ENCODE results near the gene ABCA4.

The ABCA4 gene

GRCh38 chr1:94121411-94121821 is 468 bp upstream of the ABCA4 start:
- no peak for DNase-seq

DNA sequence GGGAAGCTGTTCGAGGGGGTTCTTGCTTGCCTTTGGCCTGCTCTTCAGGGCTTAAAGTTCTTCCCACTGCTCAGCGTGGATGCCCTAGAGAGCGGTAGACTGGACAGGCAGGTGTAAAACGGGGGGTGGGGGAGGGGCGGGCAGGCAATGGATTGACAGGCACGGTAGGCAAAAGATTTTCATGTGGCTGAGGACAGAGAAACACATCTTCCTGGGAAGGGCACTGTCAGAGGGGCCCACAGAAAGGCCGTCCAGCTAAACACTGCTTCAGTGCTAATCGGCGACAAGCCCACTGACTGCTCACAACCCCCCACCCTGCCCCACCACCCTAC is 412 bp downstream of the ABCA4 start:
- DNase-seq, result no peak

- DNase-seq, result no peak
These were observed 965 bp downstream of the ABCA4 start for GRCh38 chr1:94119796-94120569.

DNA sequence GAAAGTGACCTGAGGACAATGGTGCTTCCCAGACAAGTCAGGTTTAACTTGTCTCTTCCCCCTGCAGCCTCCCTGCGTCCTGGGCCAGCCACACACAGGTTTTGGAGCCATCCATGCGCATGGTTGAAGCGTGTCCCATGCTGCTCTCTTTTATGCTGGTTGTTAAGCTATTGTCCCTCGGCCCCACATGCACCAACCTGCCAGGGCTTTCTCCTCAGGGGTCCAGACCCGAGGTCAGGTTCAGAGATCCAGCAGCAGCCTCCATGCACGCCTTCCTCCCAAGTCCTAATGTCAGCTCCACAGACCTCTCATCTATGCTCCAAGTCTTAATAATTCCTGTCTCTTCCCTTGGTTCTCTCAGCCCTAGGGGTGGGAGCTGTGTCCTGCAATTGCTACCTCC is 1.6 kb downstream of the ABCA4 start:
- DNase-seq, result no peak

DNA sequence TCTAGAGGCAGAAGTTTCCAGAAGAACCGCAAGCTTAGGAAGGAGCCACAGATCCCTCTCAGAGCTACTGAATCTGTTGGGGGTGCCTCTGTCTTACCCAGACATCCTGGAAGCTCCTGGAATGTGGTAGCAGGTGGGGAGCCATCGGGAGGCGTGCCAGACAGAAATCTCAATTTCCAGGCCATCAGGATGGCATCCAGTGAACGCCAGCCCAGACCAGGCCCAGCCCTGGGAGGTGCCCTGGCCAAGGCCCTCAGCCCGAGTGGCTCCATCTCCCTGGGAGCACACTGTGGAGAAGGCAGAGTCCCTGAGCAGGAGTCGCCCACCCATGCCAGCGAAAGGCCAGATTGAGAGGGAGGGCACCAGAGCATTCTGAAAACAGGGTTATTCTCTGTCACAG is 2.5 kb downstream of the ABCA4 start:
- no peak for DNase-seq

- no peak for DNase-seq
These were observed 2.9 kb downstream of the ABCA4 start for GRCh38 chr1:94118013-94118412.

DNA sequence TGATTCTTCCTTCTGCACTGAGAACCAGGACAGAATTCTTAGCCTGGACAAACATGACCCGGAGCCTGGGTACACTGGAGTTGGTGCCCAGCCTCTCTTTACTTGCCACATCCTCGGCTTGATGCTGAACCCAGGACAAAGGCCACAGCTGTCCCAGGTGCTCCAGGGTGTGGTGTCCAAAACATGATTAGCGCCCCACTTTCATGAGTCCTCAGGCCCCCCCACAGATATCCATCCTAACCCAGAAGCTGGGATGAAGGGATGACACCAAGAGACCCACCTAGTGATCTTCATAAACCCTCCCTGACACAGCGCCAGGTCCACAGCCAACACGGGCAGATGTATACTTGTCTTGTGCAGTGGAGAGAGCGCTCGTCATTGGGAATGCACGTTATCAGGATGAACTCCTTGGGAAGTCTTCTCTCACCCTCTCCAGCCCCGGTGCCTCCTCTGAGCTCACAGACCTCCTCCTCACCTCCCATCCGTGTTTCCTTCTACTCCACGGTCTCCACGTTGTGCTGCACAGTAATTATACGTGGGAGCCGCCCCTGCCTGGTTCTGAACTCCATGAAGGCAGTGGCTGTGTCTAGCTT is 3.6 kb downstream of the ABCA4 start:
- no peak for DNase-seq

DNA sequence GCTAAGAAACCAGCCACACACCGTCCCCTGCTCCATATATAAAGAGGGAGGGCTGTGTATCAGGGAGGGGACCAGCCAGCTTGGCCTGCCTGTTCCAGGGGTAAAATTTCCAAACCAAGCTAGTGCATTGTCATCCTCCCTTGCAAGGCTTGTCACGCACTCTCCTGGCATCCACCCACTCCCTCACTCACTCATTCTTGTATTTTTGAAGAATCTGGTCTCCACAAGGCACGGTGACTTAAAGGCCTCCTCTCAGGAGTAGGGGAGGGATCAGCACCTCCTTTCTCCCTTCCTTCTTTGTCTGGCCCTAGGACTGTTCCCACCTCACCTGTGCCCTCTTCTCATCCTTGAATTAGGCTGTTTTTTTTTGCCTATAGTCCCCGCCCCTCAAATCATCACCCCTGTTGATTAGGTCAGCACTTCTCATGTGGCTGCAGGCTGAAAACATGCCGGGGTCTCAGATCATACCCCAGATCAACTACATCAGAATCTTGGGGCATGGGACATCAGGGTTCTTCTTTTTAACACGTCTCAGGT is 5.0 kb downstream of the ABCA4 start:
- no peak for DNase-seq

- no peak for DNase-seq
These were observed 5.6 kb downstream of the ABCA4 start for GRCh38 chr1:94115254-94115899.

DNA sequence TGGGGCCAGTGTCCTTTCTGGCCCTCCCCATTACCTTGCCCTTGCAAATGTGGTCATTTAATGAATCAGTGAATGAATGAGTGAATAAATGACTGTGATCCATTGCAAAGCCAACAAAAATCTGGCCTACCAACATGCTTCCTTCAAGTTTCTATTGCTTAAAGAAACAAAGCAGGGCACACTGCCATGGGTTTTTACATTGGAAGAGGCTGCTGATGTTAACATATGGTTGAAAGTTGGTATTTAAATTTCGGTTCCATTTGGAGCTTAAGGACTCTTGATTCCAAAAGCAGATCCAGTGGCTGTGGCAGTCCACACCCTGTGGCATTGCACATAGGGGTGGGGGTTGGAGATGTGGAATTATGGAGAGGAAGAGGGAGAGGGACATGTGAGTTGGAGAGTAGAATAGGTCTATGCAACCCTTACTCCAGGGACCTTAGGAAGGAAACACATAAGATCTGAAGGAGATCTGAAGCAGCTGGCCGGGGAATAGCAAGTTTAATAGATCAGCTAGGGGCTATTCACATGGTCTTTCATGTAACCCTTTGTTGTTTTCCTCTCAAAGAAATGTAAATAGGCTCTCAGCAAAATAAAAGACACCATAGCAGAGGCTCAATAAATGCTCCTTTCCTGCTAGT is 7.2 kb downstream of the ABCA4 start:
- no peak for DNase-seq

- no peak for DNase-seq
These were observed 9.1 kb downstream of the ABCA4 start for GRCh38 chr1:94111879-94112278.

GRCh38 chr1:94110946-94111740 is 9.8 kb downstream of the ABCA4 start:
- no peak for DNase-seq

DNA sequence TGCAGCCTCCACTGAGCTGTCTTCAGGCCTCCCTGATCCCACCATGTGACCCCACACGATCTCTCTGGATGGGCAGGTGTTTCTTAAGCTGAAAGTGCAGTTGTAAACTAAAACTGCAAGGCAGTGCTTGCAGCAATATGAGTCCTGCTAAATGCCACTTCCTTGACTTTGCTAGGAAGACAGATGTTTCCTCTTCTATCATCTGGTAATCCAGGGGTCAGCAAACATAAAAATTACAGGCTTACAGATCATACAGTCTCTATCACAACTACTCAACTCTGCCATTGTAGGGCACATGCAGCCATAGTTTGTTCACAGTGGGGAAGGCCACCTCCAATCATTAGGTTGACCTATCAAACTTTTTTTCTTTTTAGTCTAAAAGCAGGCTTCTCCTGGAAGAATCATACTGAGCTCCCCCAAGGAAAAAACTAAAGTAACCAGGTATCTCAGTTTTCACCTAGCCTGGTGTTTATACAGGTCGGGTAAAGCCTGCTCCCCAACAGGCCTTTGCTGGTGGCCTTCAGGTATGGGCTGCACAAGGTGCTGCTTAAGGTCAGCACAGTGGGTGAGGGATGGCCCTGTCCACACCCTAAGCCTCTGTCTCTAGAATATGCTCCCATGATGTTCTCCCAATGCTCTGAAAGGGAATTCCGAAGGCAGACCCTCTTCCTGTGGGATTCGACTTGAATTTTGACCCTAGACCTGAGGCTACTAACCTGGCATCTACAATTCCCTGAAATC is 10.8 kb downstream of the ABCA4 start:
- DNase-seq, result no peak

GRCh38 chr1:94109478-94109877 is 11.5 kb downstream of the ABCA4 start:
- DNase-seq, result no peak

DNA sequence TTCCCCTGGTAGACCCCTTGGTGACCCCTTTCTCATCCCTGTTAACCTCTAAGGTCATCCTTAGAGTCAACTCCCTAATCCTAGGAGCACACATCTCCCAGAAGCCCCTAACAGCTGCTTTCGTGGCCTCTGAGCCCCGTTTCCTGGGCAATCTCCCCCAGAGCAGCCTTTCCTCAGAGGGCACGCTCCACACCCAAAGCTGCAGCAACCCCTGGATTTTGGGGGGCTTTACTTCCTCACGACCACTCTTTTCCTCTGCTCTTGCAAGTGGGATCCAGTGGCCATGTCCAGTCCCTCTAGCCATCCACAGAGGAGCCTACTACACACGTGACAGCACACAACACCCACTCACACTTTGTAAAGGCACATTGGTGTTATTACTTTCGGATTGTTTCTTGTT is 13.8 kb downstream of the ABCA4 start:
- DNase-seq, result no peak

GRCh38 chr1:94106716-94107115 is 14.2 kb downstream of the ABCA4 start:
- no peak for DNase-seq

- peak; percentile 3 for DNase-seq
These were observed 14.9 kb downstream of the ABCA4 start for GRCh38 chr1:94105957-94106529.

DNA sequence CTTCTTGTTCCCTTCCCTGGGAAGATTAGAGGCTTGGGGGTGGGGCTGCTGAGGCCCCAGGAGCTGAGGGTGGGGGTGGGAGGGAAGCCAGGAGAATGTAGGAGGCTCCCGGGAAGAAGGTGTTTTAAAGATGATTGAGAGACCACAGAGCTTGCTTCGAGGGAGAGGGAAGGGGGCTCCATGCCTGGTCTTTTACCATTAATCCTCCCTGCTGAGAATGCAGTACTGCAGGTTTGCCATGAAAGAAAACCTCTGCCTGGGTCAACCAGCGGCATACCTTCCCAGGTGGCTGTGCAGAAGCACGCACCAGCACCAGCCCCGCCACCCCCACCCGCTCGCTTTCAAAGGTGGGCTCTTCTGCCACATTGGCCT is 15.4 kb downstream of the ABCA4 start:
- no peak for DNase-seq

GRCh38 chr1:94104776-94105580 is 16.0 kb downstream of the ABCA4 start:
- no peak for DNase-seq

DNA sequence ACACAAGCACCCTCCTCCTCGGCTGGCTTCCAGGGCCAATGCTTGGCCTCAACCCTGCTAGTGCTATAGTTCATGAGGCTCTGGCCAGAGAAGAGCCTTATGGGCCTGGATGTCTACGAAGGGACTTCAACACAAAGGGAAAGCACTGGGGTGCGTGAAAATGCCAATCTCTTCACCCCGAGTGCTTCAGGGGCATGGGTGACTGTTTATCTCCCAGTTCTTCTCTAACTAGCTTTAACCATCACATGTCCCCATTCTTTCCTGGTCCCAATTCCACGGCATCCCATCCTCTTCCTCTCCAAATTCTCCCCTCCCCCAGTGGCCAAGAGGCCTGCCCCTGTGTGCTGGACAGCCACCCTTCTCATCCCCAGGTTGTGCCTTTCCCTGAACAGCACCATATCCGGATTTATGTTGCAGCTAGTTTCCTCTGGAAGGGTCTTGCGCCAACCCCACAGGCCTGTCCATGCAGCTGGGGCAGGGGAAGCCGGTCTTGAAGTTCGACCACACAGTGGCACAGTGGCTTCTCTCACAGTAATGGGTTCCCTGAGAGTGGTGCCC is 16.7 kb downstream of the ABCA4 start:
- no peak for DNase-seq

GRCh38 chr1:94103608-94104007 is 17.3 kb downstream of the ABCA4 start:
- DNase-seq, result no peak

All from GF-D8 (cell line).